H9 (cell line): Measurements from ENCODE around the gene RGS6. TPM values are rescaled to one million over a fixed set of nuclear protein-coding genes. Genes with fewer than 3 reads are reported as not detected.

Source experiments
- DNase-seq: peaks from one replicate; pipeline ENCODE4 v3.0.0-alpha.2; 2017
- H2AFZ ChIP-seq: one replicate; pipeline ENCODE4 v1.6.1; 2013; ENCODE audit warnings: mild to moderate bottlenecking, low read length, control low read depth, moderate library complexity
- H2AK5ac ChIP-seq: 2 replicates; pipeline ENCODE4 v1.6.1; 2013; ENCODE audit warnings: low read length, control low read depth, mixed read lengths; ENCODE audit not compliant: insufficient read length
- H2BK120ac ChIP-seq: one replicate; pipeline ENCODE4 v1.6.1; 2013; ENCODE audit warnings: low read depth, mild to moderate bottlenecking, low read length, control low read depth, inconsistent platforms; ENCODE audit not compliant: poor library complexity, severe bottlenecking
- H2BK12ac ChIP-seq: 2 replicates; pipeline ENCODE4 v1.6.1; 2013; ENCODE audit warnings: low read length, control low read depth, mixed read lengths, low read depth; ENCODE audit not compliant: insufficient read length
- H2BK15ac ChIP-seq: 2 replicates; pipeline ENCODE4 v1.6.1; 2013; ENCODE audit warnings: low read depth, low read length, control low read depth
- H2BK20ac ChIP-seq: one replicate; pipeline ENCODE4 v1.6.1; 2013; ENCODE audit warnings: low read depth, mild to moderate bottlenecking, low read length, control low read depth, inconsistent platforms; ENCODE audit not compliant: poor library complexity, severe bottlenecking
- H2BK5ac ChIP-seq: 2 replicates; pipeline ENCODE4 v1.6.1; 2013; ENCODE audit warnings: low read length, control low read depth, mixed read lengths; ENCODE audit not compliant: insufficient read length
- H3K14ac ChIP-seq: 2 replicates; pipeline ENCODE4 v1.6.1; 2013; ENCODE audit warnings: low read length, control low read depth; ENCODE audit not compliant: insufficient read depth
- H3K18ac ChIP-seq: 2 replicates; pipeline ENCODE4 v1.6.1; 2013; ENCODE audit warnings: low read depth, mild to moderate bottlenecking, mixed read lengths, low read length, control low read depth; ENCODE audit not compliant: insufficient read length
- H3K23ac ChIP-seq: 2 replicates; pipeline ENCODE4 v1.6.1; 2013; ENCODE audit warnings: low read length, control low read depth, mixed read lengths, low read depth; ENCODE audit not compliant: insufficient read length
- H3K23me2 ChIP-seq: 2 replicates; pipeline ENCODE4 v1.6.1; 2013; ENCODE audit warnings: low read depth, mild to moderate bottlenecking, mixed read lengths, low read length, control low read depth; ENCODE audit not compliant: insufficient read length, poor library complexity, severe bottlenecking
- H3K27ac ChIP-seq: 2 replicates; pipeline ENCODE4 v1.5.1; 2013; ENCODE audit warnings: low read length, control low read depth, mixed read lengths, low read depth; ENCODE audit not compliant: insufficient read length
- H3K27me3 ChIP-seq: 2 replicates; pipeline ENCODE4 v1.6.1; 2013; ENCODE audit warnings: low read length, control low read depth, inconsistent platforms; ENCODE audit not compliant: insufficient read depth
- H3K4ac ChIP-seq: 2 replicates; pipeline ENCODE4 v1.6.1; 2013; ENCODE audit warnings: low read depth, mild to moderate bottlenecking, control low read depth, inconsistent platforms, low read length, moderate library complexity
- H3K4me1 ChIP-seq: 2 replicates; pipeline ENCODE4 v1.6.1; 2013; ENCODE audit warnings: low read length, control low read depth, inconsistent platforms; ENCODE audit not compliant: insufficient read depth
- H3K4me2 ChIP-seq: 2 replicates; pipeline ENCODE4 v1.6.1; 2013; ENCODE audit warnings: low read length, control low read depth, mixed read lengths; ENCODE audit not compliant: insufficient read length, insufficient read depth
- H3K56ac ChIP-seq: 2 replicates; pipeline ENCODE4 v1.6.1; 2013; ENCODE audit warnings: low read depth, mild to moderate bottlenecking, mixed read lengths, low read length, control low read depth; ENCODE audit not compliant: insufficient read length
- H3K79me1 ChIP-seq: 2 replicates; pipeline ENCODE4 v1.6.1; 2013; ENCODE audit warnings: low read depth, mild to moderate bottlenecking, moderate library complexity, low read length, control low read depth, inconsistent platforms; ENCODE audit not compliant: insufficient read depth, poor library complexity, severe bottlenecking
- H3K79me2 ChIP-seq: 2 replicates; pipeline ENCODE4 v1.6.1; 2013; ENCODE audit warnings: low read length, control low read depth, inconsistent platforms; ENCODE audit not compliant: insufficient read depth
- H3K9ac ChIP-seq: 2 replicates; pipeline ENCODE4 v1.6.1; 2013; ENCODE audit warnings: low read length, control low read depth, mixed read lengths; ENCODE audit not compliant: insufficient read length; ENCODE audit errors: extremely low read depth
- H3K9me3 ChIP-seq: one replicate; pipeline ENCODE4 v1.6.1; 2013; ENCODE audit warnings: low read depth, low read length, inconsistent platforms; ENCODE audit not compliant: control insufficient read depth
- H3T11ph ChIP-seq: one replicate; pipeline ENCODE4 v1.6.1; 2013; ENCODE audit warnings: mild to moderate bottlenecking, low read length, control low read depth, inconsistent platforms
- H4K20me1 ChIP-seq: one replicate; pipeline ENCODE4 v1.6.1; 2013; ENCODE audit not compliant: control insufficient read depth, insufficient read length, insufficient read depth
- H4K5ac ChIP-seq: 2 replicates; pipeline ENCODE4 v1.6.1; 2013; ENCODE audit warnings: low read depth, mild to moderate bottlenecking, mixed read lengths, low read length, control low read depth; ENCODE audit not compliant: insufficient read length
- H4K8ac ChIP-seq: replicated peaks from 2 replicates; pipeline ENCODE4 v1.6.1; 2013; ENCODE audit warnings: low read length, control low read depth, mixed read lengths, low read depth; ENCODE audit not compliant: insufficient read length
- H4K91ac ChIP-seq: 2 replicates; pipeline ENCODE4 v1.6.1; 2013; ENCODE audit warnings: low read depth, mild to moderate bottlenecking, moderate library complexity, mixed read lengths, low read length, control low read depth; ENCODE audit not compliant: insufficient read length
- H3K27ac Mint-ChIP-seq, 3 experiments: 2 replicates in 2 of 3; 3 replicates in 1 of 3; pipeline ENCODE4 v1.8.0; 2020 to 2021; ENCODE audit warnings: mixed read lengths in 3 of 3, mild to moderate bottlenecking in 1 of 3, moderate library complexity in 1 of 3
- H3K27me3 Mint-ChIP-seq: 2 replicates; pipeline ENCODE4 v1.8.0; 2021; ENCODE audit warnings: low read depth, mild to moderate bottlenecking, moderate library complexity, mixed read lengths
- H3K36me3 Mint-ChIP-seq, 3 experiments: 2 replicates in 2 of 3; 3 replicates in 1 of 3; pipeline ENCODE4 v1.8.0; 2020 to 2021; ENCODE audit warnings: low read depth in 3 of 3, mixed read lengths in 3 of 3; ENCODE audit not compliant: insufficient read depth in 1 of 3
- H3K4me1 Mint-ChIP-seq, 2 experiments: 2 replicates each; pipeline ENCODE4 v1.8.0; 2020; ENCODE audit warnings: mixed read lengths in 2 of 2
- H3K4me3 Mint-ChIP-seq, 2 experiments: 2 replicates in 1 of 2; 3 replicates in 1 of 2; pipeline ENCODE4 v1.8.0; 2020 to 2021; ENCODE audit warnings: mild to moderate bottlenecking in 2 of 2, mixed read lengths in 2 of 2, moderate library complexity in 1 of 2
- H3K9me3 Mint-ChIP-seq, 2 experiments: 2 replicates in 1 of 2; 3 replicates in 1 of 2; pipeline ENCODE4 v1.8.0; 2020; ENCODE audit warnings: mild to moderate bottlenecking in 2 of 2, mixed read lengths in 2 of 2, moderate library complexity in 1 of 2
- CTCF ChIP-seq: fragments of 200-600 bp; sonication (generic); conservative IDR thresholded peaks from 3 replicates; pipeline ENCODE4 v1.8.0; 2021; ENCODE audit warnings: antibody characterized with exemption, mild to moderate bottlenecking
- WGBS: extraction: QIAGEN DNeasy Blood & Tissue Kit; methylation state at CpG from one replicate; pipeline ENCODE4 v1.1.7; 2013; ENCODE audit warnings: missing lambda C conversion rate, low lambda C conversion rate, mixed read lengths; ENCODE audit not compliant: insufficient read length; ENCODE audit errors: extremely low coverage; 5-methylcytosine and 5-hydroxymethylcytosine counted together
- total RNA-seq: library from RNA; stranded (reverse); gene quantifications from 2 replicates; pipeline ENCODE4 v1.2.1, GENCODE V29; 2021

Gene RGS6
- total RNA-seq, 1 experiment from 2014 or later = 3.0 TPM

GRCh38 chr14:72173038-72173720 is 240.9 kb downstream of the RGS6 start:
- H3T11ph ChIP-seq = no peak overlapping the region
- H2BK15ac ChIP-seq = no peak overlapping the region
- H3K27ac ChIP-seq = no peak overlapping the region
- H3K9me3 ChIP-seq = no peaks in the 10 kb centered on the region
- H4K8ac ChIP-seq = no peak overlapping the region
- H3K23ac ChIP-seq = no peak overlapping the region
- no peaks in the 10 kb centered on the region for H3K4me1 ChIP-seq
- no peak overlapping the region for H3K4me2 ChIP-seq
- WGBS = no CpG with 5 or more reads among the region's 11 CpGs
- H4K5ac ChIP-seq = no peak overlapping the region
- no peak for TF ChIP-seq CTCF
- H3K27me3 Mint-ChIP-seq = no peaks in the 10 kb centered on the region
- peaks cover 0 to 1% (median under 1%) of the 10 kb centered on the region in 3 experiments; a peak in 3 of 7 replicates for H3K36me3 Mint-ChIP-seq
- H4K91ac ChIP-seq = no peak overlapping the region
- no peak overlapping the region for H3K9ac ChIP-seq
- no peak overlapping the region for H2BK20ac ChIP-seq
- no peaks in the 10 kb centered on the region; a peak in 1 of 5 replicates for H3K9me3 Mint-ChIP-seq
- no peak for DNase-seq
- no peak overlapping the region for H2BK12ac ChIP-seq
- peak overlapping the region in 1 of 3 experiments; percentile 18; a peak in 1 of 7 replicates for H3K27ac Mint-ChIP-seq
- H3K56ac ChIP-seq = no peak overlapping the region
- no peak overlapping the region for H3K4ac ChIP-seq
- H3K14ac ChIP-seq = no peak overlapping the region; the same call in 1 of the 2 replicates
- no peaks in the 10 kb centered on the region for H4K20me1 ChIP-seq
- no peak overlapping the region for H3K18ac ChIP-seq
- H2BK120ac ChIP-seq = no peak overlapping the region
- H3K4me1 Mint-ChIP-seq = peaks cover 15 to 18% of the 10 kb centered on the region in 2 experiments
- no peaks in the 10 kb centered on the region for H3K27me3 ChIP-seq
- H2AK5ac ChIP-seq = no peak overlapping the region
- H3K79me2 ChIP-seq = no peaks in the 10 kb centered on the region
- no peak overlapping the region for H2BK5ac ChIP-seq
- no peaks in the 10 kb centered on the region for H3K79me1 ChIP-seq
- H2AFZ ChIP-seq = no peak overlapping the region
- no peaks in the 10 kb centered on the region for H3K23me2 ChIP-seq
- no peak overlapping the region for H3K4me3 Mint-ChIP-seq
